ENCODE measurements around the gene ZNF487. TPM values are rescaled to one million over a fixed set of nuclear protein-coding genes. Genes with fewer than 3 reads are reported as not detected.
"Not testable (repeated sequence)": the region's sequence is repeated elsewhere in the genome, so short reads cannot be mapped to it uniquely, and the experiment has no call there.

Gene ZNF487
- total RNA-seq, 2 donors from 2014 or later, result 2.8 to 4.5 TPM

DNA sequence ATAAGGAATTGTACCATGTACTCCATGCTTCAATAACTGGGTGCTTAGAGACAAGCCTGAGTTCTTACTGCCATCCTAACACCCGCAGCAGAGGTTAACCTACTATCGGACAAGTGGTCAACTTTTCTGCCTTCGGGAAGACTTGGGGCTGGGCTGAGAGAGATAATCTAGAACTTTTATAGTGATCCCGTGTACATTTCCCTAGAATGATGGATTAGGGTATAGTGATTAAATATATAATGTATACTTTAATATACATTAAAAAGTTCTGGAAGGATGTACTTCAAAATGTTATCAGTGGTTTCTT lies 15.8 kb upstream of the ZNF487 start:
- H3K36me3 ChIP-seq, result no peaks in the 10 kb centered on the region
- H3K4me1 ChIP-seq, result peaks cover 5% of the 10 kb centered on the region
- TF ChIP-seq, protein P1, sequence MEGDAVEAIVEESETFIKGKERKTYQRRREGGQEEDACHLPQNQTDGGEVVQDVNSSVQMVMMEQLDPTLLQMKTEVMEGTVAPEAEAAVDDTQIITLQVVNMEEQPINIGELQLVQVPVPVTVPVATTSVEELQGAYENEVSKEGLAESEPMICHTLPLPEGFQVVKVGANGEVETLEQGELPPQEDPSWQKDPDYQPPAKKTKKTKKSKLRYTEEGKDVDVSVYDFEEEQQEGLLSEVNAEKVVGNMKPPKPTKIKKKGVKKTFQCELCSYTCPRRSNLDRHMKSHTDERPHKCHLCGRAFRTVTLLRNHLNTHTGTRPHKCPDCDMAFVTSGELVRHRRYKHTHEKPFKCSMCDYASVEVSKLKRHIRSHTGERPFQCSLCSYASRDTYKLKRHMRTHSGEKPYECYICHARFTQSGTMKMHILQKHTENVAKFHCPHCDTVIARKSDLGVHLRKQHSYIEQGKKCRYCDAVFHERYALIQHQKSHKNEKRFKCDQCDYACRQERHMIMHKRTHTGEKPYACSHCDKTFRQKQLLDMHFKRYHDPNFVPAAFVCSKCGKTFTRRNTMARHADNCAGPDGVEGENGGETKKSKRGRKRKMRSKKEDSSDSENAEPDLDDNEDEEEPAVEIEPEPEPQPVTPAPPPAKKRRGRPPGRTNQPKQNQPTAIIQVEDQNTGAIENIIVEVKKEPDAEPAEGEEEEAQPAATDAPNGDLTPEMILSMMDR (IDR thresholded peaks at IDR 0.05), result no peak
- no peaks in the 10 kb centered on the region for H3K9me3 ChIP-seq
- no peak for DNase-seq
- intact Hi-C loops (cut with DNase I), result no loop called here
- peak overlapping the region; percentile 74 to 77 for H3K9ac ChIP-seq (ENCODE audit: low read depth in 2 of 2, low read length in 2 of 2)
- peak overlapping the region; percentile 97 for H3K27ac ChIP-seq
- no peaks in the 10 kb centered on the region for H3K27me3 ChIP-seq
- H3K4me3 ChIP-seq, result peak overlapping the region; percentile 46

DNA sequence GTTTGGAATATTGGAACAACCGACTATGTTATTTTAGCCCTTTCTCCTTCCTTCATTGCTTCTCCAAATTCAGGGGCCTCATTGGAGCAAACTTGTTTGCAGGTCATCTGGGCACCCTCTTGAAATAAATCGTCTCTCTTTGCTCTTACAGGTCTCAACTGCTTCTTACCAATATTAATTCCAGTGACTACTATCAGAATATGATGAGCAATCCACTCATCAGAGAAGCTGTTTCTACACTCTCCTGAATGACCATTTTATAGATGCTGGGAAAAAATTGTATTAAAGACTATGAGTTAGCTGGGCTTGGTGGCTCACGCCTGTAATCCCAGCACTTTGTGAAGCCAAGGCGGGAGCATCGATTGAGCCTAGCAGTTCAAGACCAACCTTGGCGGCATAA lies 15.4 kb upstream of the ZNF487 start:
- peaks cover 5% of the 10 kb centered on the region for H3K4me1 ChIP-seq
- H3K27ac ChIP-seq, result peak overlapping the region; percentile 97
- no peaks in the 10 kb centered on the region for H3K36me3 ChIP-seq
- H3K9ac ChIP-seq (ENCODE audit: low read depth in 2 of 2, low read length in 2 of 2), result peak overlapping the region in 1 of 2 donors; percentile 74
- H3K4me3 ChIP-seq, result peak overlapping the region; percentile 46
- H3K9me3 ChIP-seq, result no peaks in the 10 kb centered on the region
- intact Hi-C loops (cut with DNase I), result no loop called here
- no peaks in the 10 kb centered on the region for H3K27me3 ChIP-seq
- TF ChIP-seq, protein P1 (IDR thresholded peaks at IDR 0.05), result no peak
- no peak for DNase-seq

DNA sequence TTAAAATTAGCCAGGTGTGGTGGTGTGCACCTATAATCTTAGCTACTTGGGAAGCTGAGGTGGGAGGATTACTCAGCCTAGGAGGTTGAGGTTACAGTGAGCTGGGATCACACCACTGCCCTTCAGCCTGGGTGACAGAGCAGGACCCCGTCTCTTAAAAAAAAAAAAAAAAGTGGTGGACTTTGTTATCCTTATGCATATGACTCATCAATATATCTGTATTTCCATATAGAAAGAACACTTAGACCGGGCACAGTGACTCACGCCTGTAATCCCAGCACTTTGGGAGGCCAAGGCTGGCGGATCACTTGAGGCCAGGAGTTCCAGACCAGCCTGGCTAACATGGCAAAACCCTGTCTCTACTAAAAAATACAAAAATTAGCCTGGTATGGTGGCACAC lies 15.0 kb upstream of the ZNF487 start:
- H3K27me3 ChIP-seq; H3K4me3 ChIP-seq; H3K36me3 ChIP-seq; H3K27ac ChIP-seq; H3K9ac ChIP-seq (ENCODE audit: low read depth in 2 of 2, low read length in 2 of 2); intact Hi-C loops (cut with DNase I); H3K4me1 ChIP-seq; H3K9me3 ChIP-seq; DNase-seq: not testable (repeated sequence)

DNA sequence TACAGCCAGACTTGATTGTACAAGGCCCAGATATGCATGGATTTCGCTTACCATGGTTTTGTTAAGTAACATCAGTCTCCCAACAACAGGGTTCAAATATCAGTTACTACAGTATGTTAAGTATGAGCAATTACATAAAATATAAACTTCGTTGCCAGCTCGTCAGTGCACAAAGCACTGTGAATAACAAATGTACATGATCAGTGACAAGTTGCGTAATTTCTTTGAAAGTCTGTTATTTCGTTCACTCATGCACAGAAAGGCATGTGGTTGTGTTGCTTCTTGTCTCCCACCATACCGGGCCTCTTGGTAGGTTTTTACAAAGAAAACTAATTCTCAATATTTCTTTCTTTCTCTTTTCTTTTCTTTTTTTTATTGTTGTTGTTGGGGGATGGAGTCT lies 12.5 kb upstream of the ZNF487 start:
- DNase-seq, result no peak
- H3K9me3 ChIP-seq, result no peaks in the 10 kb centered on the region
- H3K27ac ChIP-seq, result no peak overlapping the region
- TF ChIP-seq, protein P1 (IDR thresholded peaks at IDR 0.05), result no peak
- H3K27me3 ChIP-seq, result no peaks in the 10 kb centered on the region
- no peak overlapping the region for H3K4me3 ChIP-seq
- no peak overlapping the region for H3K9ac ChIP-seq (ENCODE audit: low read depth in 2 of 2, low read length in 2 of 2)
- peaks cover 5% of the 10 kb centered on the region for H3K4me1 ChIP-seq
- H3K36me3 ChIP-seq, result no peaks in the 10 kb centered on the region
- intact Hi-C loops (cut with DNase I), result no loop called here

DNA sequence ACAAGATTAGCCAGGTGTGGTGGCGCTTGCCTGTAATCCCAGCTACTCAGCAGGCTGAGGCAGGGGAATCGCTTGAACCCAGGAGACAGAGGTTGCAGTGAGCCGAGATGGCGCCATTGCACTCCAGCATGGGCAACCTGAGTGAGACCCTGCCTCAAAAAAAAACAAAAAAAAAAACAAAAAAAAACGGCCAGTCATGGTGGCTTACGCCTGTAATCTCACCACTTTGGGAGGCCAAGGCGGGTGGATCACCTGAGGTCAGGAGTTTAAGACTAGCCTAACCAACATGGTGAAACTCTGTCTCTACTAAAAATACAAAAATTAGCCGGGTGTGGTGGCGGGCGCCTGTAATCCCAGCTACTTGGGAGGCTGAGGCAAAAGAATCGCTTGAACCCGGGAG lies 10.4 kb upstream of the ZNF487 start:
- intact Hi-C loops (cut with DNase I); DNase-seq; H3K9ac ChIP-seq (ENCODE audit: low read depth in 2 of 2, low read length in 2 of 2); H3K9me3 ChIP-seq; H3K27me3 ChIP-seq; H3K36me3 ChIP-seq; H3K4me1 ChIP-seq; H3K27ac ChIP-seq; H3K4me3 ChIP-seq: not testable (repeated sequence)

DNA sequence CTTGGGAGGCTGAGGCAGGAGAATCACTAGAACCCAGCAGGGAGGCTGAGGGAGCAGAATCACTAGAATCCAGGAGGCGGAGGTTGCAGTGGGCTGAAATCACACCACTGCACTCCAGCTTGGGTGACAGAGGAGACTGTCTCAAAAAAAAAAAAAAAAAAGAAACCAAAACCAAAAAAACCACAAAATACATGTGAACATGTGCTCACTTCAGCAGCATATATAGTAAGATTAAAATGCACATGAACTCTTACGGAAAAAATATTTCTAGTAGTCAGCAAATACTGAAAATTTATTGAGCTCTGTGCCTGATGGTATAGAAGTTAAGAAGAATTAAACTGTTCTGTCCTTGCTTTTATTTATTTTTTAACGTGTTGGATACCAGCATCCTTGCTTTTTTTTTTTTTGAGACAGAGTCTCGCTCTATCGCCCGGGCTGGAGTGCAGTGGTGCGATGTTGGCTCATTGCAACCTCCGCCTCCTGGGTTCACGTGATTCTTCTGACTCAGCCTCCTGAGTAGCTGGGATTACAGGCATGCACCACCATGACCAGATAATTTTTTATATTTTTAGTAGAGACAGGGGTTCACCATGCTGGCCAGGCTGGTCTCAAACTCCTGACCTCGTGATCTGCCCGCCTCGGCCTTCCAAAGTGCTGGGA lies 9.6 kb upstream of the ZNF487 start:
- Histone ChIP-seq H3K27ac (no peak overlapping the region), H3K36me3 (no peaks in the 10 kb centered on the region), H3K27me3 (no peaks in the 10 kb centered on the region), H3K9me3 (no peaks in the 10 kb centered on the region), H3K9ac (ENCODE audit: low read depth in 2 of 2, low read length in 2 of 2) (no peak overlapping the region), H3K4me1 (no peaks in the 10 kb centered on the region), H3K4me3 (no peak overlapping the region)
- intact Hi-C loops (cut with DNase I), result no loop called here
- no peak for DNase-seq
- TF ChIP-seq, protein P1 (IDR thresholded peaks at IDR 0.05), result no peak

Measured in colonic mucosa (tissue), 4 donors.